ENCODE results near the gene PRPF8.

Gene PRPF8

GRCh38 chr17:1647802-1648171, 36.9 kb downstream of the PRPF8 start:
- H3K4me2 ChIP-seq (ENCODE audit: low read depth, low read length) = no peak overlapping the region
- TF ChIP-seq CTCF (IDR thresholded peaks at IDR 0.05; ENCODE audit: low read length) (no peak), EZH2phosphoT487 (IDR thresholded peaks at IDR 0.05; ENCODE audit: low read length) (no peak), EZH2 (optimal IDR thresholded peaks at IDR 0.05; ENCODE audit: low read depth, low read length) (no peak)
- DNase-seq = no peak
- no peaks in the 10 kb centered on the region for H3K79me2 ChIP-seq (ENCODE audit: low read length)
- no peaks in the 10 kb centered on the region for H3K9me2 ChIP-seq (replicated peaks; ENCODE audit: insufficient read depth, low read length)
- H3K27me3 ChIP-seq (replicated peaks; ENCODE audit: insufficient read depth, low read length) = no peaks in the 10 kb centered on the region
- no peaks in the 10 kb centered on the region; the same call in none of the 2 replicates for H3K36me3 ChIP-seq (replicated peaks; ENCODE audit: insufficient read depth, low read length)
- peaks cover 28% of the 10 kb centered on the region for H3F3A ChIP-seq (ENCODE audit: insufficient read depth, low read length)
- no peak overlapping the region for H3K4me3 ChIP-seq (ENCODE audit: low read length)
- H3K4me1 ChIP-seq (ENCODE audit: low read length) = peaks cover 19% of the 10 kb centered on the region
- H4K20me1 ChIP-seq (ENCODE audit: insufficient read depth, low read length) = no peaks in the 10 kb centered on the region
- H3K9me3 ChIP-seq (replicated peaks; ENCODE audit: insufficient read depth, low read length) = no peaks in the 10 kb centered on the region
- H2AFZ ChIP-seq (ENCODE audit: low read length) = no peak overlapping the region
- no peak overlapping the region for H3K27ac ChIP-seq (ENCODE audit: low read length)
- no peak overlapping the region for H3K9ac ChIP-seq (ENCODE audit: low read length)

GRCh38 chr17:1646199-1646875, 38.3 kb downstream of the PRPF8 start:
- Histone ChIP-seq H3K27ac (ENCODE audit: low read length) (no peak overlapping the region), H3K9me3 (replicated peaks; ENCODE audit: insufficient read depth, low read length) (no peaks in the 10 kb centered on the region), H3K4me3 (ENCODE audit: low read length) (no peak overlapping the region)

GRCh38 chr17:1645207-1646171, 39.2 kb downstream of the PRPF8 start, which contains the start of gene SCARF1:
Gene SCARF1, minus strand, starts transcription at chr17:1645732. Its CDS starts 35 bp downstream, at chr17:1645697.
- no peaks in the 10 kb centered on the region for H3K27me3 ChIP-seq (replicated peaks; ENCODE audit: insufficient read depth, low read length)
- H3F3A ChIP-seq (ENCODE audit: insufficient read depth, low read length) = peaks cover 18% of the 10 kb centered on the region
- no peak within 1 kb of the TSS for H3K4me2 ChIP-seq (ENCODE audit: low read depth, low read length)
- TF ChIP-seq EZH2phosphoT487 (IDR thresholded peaks at IDR 0.05; ENCODE audit: low read length) = no peak
- TF ChIP-seq CTCF (IDR thresholded peaks at IDR 0.05; ENCODE audit: low read length) = no peak
- H3K9me2 ChIP-seq (replicated peaks; ENCODE audit: insufficient read depth, low read length) = no peaks in the 10 kb centered on the region
- no peaks in the 10 kb centered on the region for H3K36me3 ChIP-seq (replicated peaks; ENCODE audit: insufficient read depth, low read length)
- no peak within 1 kb of the TSS for H3K27ac ChIP-seq (ENCODE audit: low read length)
- no peak for DNase-seq
- H3K4me1 ChIP-seq (ENCODE audit: low read length) = peaks cover 19% of the 10 kb centered on the region
- H3K9ac ChIP-seq (ENCODE audit: low read length) = no peak within 1 kb of the TSS
- H3K9me3 ChIP-seq (replicated peaks; ENCODE audit: insufficient read depth, low read length) = no peaks in the 10 kb centered on the region
- no peaks in the 10 kb centered on the region for H4K20me1 ChIP-seq (ENCODE audit: insufficient read depth, low read length)
- H2AFZ ChIP-seq (ENCODE audit: low read length) = no peak within 1 kb of the TSS
- H3K79me2 ChIP-seq (ENCODE audit: low read length) = no peaks in the 10 kb centered on the region
- no peak within 1 kb of the TSS for H3K4me3 ChIP-seq (ENCODE audit: low read length)

More at GRCh38 chr17:1646199-1646875, 38.3 kb downstream of the PRPF8 start:
- no peak for DNase-seq
- H3K36me3 ChIP-seq (replicated peaks; ENCODE audit: insufficient read depth, low read length) = no peaks in the 10 kb centered on the region; the same call in 1 of the 2 replicates
- H3K9ac ChIP-seq (ENCODE audit: low read length) = no peak overlapping the region
- H3K9me2 ChIP-seq (replicated peaks; ENCODE audit: insufficient read depth, low read length) = no peaks in the 10 kb centered on the region
- no peaks in the 10 kb centered on the region for H4K20me1 ChIP-seq (ENCODE audit: insufficient read depth, low read length)
- H2AFZ ChIP-seq (ENCODE audit: low read length) = no peak overlapping the region
- peaks cover 19% of the 10 kb centered on the region for H3K4me1 ChIP-seq (ENCODE audit: low read length)
- H3K79me2 ChIP-seq (ENCODE audit: low read length) = no peaks in the 10 kb centered on the region
- TF ChIP-seq EZH2 (optimal IDR thresholded peaks at IDR 0.05; ENCODE audit: low read depth, low read length) = no peak
- no peak for TF ChIP-seq CTCF (IDR thresholded peaks at IDR 0.05; ENCODE audit: low read length)
- no peak for TF ChIP-seq EZH2phosphoT487 (IDR thresholded peaks at IDR 0.05; ENCODE audit: low read length)
- H3F3A ChIP-seq (ENCODE audit: insufficient read depth, low read length) = peaks cover 26% of the 10 kb centered on the region
- no peaks in the 10 kb centered on the region for H3K27me3 ChIP-seq (replicated peaks; ENCODE audit: insufficient read depth, low read length)
- no peak overlapping the region for H3K4me2 ChIP-seq (ENCODE audit: low read depth, low read length)

Measured in MM.1S (cell line).